Hematopoietic multipotent progenitor cell treated with erythropoietin and hydrocortisone succinate and interleukin-3 and kit ligand, for 4 days (in vitro differentiated cells): ENCODE results near the gene SMIM29.
"Not testable (repeated sequence)": the region's sequence is repeated elsewhere in the genome, so short reads cannot be mapped to it uniquely, and the experiment has no call there.

ENCODE experiments used
- DNase-seq: peaks from one replicate; pipeline ENCODE4 v3.0.0-alpha.2; 2015

SMIM29 gene

DNA sequence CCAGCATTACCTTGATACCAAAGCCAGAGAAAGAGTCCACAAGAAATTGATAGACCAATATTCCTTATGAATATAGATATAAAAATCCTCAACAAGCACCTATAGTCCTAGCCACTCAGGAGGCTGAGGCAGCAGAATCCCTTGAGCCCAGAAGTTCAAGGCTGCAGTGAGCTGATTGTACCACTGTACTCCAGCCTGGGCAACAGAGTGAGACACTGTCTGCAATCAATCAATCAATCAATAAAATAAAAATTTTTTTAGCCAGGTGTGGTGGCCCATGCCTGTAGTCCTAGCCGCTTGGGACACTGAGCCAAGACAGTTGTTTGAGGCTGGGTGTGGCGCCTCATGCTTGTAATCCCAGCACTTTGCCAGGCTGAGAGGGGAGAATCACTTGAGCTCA, 18.9 kb upstream of the SMIM29 start:
- no peak for DNase-seq

DNA sequence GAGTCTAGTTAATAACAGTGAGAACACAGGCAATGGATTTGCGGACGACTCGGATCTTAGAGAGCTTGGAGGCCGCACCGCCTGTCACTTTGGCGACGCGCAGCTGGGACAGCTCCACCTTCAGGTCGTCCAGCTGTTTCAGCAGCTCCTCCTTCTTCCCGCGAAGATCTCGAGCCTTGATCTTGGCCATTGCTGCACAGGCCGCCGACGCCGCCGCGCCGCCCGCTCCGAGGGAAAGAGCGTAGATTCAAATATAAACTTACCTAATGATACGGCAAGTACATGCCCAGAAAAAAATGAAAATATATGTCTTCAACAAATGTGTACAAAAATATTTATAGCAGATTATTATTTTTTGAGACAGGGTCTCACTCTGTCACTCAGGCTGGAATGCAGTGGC, 14.7 kb upstream of the SMIM29 start:
- not testable (repeated sequence) for DNase-seq

DNA sequence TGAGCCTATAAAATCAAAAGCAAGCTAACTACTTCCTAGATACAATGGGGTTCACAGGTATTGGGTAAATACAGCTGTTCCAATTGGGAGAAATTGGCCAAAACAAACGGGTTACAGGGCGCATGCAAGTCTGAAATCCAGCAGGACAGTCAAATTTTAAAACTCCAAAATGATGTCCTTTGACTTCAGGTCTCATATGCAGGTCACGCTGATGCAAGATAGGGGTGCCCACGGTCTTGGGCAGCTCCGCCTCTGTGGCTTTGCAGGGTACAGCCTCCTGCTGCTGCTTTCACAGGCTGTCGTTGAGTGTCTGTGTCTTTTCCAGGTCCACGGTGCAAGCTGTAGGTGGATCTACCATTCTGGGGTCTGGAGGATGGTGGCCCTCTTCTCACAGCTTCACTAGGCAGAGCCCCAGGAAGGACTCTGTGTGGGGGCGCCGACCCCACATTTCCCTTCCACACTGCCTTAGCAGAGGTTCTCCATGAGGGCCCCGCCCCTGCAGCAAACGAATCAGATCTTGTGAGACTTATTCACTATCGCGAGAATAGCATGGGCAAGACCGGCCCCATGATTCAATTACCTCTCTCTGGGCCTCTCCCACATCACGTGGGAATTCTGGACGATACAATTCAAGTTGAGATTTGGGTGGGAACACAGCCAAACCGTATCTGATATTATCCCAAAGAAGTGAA, 11.9 kb upstream of the SMIM29 start:
- no peak for DNase-seq

GRCh38 chr6:34259529-34260069, 10.8 kb upstream of the SMIM29 start:
- DNase-seq: no peak

DNA sequence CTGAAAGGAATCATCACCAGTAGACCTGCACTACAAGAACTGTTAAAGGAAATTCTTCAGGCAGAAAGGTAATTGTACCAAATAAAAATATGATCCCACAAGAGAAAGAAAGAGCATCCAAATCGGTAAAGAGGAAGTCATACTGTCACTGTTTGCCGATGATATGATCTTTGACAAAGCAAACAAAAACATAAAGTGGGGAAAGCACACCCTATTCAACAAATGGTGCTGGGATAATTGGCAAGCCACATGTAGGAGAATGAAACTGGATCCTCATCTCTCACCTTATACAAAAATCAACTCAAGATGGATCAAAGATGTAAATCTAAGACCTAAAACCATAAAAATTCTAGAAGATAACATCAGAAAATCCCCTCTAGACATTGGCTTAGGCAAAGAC, 3.6 kb upstream of the SMIM29 start:
- not testable (repeated sequence) for DNase-seq

- no peak for DNase-seq
Observed at GRCh38 chr6:34249469-34250261, 859 bp upstream of the SMIM29 start.

DNA sequence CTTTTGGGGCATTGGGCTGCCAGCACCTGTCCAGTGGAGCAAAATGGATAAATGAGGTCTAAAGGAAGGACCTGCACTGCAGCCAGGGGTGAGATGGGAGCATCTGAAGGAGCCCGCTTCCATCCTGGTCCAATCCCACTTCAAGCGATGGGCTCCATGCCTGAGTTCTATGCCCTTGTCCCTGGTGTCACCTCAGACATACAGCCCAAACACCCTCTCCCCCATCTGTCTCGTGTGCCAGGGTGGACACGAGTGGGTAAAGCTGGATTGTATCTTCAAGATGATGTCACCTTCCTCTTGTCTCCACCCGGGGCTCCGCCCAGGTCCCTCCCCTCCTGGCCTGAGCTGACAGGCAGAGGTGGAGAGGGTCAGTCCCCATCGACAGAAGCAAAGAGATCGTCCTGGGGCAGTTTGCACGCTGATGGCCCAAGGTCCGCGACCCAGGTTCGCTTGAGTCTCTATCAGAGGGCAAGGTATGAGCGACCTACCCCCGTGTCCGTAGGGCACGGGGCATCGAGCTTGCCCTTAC, 544 bp downstream of the SMIM29 start:
- peak; percentile 69 for DNase-seq

DNA sequence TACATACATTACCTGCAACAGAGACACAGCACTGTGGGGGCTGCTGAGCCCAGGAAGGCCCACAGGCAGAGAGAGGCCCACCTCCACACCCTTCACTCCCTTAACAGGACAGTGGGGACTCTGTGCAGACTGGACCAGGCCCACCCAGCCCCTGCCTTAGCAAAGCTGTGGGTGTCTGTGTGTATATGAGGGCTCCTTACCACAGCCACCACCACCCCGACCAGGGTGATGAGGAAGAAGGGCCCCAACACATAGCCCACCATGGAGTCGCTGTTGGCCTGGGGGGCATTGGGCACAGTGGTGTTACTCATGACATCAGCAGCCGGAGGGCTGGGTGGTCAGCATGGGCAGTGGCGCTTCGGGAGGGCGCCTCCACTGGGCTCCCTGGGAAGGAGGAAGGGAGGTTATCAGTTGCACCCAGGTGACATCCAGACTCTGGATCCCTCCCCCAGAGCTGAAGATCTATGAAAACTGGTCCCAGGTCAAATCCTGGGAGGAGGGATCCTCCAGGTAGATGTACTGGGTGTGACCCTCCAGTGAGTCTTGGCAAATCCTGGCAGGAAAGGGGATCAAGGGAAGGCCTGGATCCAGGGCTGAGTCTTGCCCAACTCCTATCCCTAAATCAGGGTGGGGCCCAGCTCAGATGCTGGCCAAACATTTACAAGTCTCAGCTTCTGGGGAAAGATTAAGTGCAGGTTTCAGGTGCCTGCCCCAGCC, 1.2 kb downstream of the SMIM29 start:
- DNase-seq: no peak

GRCh38 chr6:34246563-34247391, 2.0 kb downstream of the SMIM29 start:
- DNase-seq: peak; percentile 81

DNA sequence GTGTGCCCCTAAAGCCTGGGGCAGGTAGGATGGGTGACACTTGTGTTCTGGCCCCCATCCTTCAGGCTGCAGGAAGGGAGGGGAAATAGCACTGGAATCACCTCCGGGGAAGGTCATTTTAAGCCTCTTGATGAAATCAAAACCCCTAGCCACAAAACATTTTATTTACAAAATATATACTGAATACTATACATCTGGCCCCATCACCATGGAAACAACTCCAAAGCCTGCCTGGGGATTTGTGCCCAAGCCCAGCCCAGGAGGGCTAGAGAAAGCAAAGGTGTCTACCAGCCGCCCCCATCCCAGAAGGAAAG, 2.6 kb downstream of the SMIM29 start:
- no peak for DNase-seq

- not testable (repeated sequence) for DNase-seq
Observed at GRCh38 chr6:34245761-34246140, 3.1 kb downstream of the SMIM29 start.

GRCh38 chr6:34245032-34245760, 3.6 kb downstream of the SMIM29 start:
- not testable (repeated sequence) for DNase-seq

DNA sequence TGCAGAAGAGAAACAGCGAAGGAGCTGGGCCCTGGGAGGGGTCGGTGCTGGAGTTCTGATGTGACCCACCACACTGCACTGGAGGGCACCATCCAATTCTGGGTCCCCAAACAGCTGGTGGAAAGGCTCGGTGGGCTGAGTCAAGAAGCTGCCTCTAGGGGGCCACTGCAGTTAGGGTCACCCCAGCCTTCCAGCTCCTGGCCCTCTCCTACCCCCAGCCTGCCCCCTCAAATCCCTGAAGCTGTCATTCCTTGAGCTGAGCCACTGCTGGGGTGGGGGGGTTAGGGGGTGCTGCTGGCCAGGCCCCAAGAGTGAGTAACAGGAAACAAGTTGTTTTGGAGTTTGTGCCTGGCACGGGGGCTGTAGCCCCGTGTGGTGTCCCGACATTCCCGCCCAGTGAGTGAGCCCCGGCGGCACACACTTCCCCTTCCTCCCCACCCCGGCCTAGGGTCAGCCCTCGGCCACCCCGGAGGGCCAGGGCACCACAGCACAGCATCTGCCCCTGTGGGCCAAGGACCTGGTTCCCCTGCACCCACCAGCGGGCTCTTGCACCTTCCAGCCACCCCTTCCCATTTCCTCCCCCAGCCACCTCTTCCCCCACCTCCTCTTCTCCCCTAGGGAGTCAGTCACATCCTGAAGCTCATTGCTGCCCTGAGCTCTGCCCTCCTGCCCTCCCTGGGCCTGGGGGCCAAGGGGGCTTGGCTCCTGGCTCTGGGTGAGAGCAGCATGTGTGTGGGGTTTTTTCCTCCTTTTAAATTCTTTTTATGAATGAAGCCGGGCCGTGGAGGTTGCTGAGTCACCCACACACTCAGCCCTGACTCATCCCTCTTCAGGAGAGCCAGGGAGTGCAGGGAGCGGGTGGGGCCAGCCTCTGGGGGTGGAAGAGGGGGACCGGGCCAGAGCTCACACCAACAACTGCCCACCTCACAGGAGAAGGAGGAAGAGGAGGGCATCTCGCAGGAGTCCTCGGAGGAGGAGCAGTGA, 4.6 kb downstream of the SMIM29 start:
- DNase-seq: peak; percentile 91

DNA sequence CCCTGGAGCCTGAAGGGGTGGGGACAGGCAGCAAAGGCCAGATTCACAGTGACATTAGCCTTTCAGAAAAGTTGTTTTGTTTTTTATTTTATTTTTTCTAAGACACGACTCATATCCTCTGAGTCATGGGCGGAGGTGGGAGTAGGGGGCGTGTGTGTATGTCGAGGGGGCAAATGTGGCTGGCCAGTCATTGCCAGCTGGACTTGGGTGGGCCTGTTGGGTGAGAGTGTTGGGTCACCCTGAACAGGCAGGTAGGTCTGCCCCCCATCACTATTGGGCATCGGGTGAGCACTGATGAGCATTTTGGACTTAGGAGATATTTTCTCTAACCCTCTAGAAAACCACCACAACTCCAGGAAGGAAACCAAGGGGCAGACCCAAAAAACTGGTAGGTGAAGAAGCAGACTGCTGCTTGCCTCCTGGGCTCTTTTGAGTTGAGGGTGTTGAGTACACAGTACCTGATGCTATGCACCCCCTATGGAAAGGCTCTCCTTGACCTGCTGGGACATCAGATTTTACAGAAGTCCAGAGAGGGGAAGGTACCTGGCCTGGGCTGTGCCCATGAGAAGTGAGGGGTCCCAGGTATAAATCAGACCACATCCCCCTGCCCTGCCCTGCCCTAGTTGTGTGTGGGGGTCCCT, 5.6 kb downstream of the SMIM29 start:
- DNase-seq: no peak

GRCh38 chr6:34242252-34243130, 6.3 kb downstream of the SMIM29 start:
- DNase-seq: no peak

DNA sequence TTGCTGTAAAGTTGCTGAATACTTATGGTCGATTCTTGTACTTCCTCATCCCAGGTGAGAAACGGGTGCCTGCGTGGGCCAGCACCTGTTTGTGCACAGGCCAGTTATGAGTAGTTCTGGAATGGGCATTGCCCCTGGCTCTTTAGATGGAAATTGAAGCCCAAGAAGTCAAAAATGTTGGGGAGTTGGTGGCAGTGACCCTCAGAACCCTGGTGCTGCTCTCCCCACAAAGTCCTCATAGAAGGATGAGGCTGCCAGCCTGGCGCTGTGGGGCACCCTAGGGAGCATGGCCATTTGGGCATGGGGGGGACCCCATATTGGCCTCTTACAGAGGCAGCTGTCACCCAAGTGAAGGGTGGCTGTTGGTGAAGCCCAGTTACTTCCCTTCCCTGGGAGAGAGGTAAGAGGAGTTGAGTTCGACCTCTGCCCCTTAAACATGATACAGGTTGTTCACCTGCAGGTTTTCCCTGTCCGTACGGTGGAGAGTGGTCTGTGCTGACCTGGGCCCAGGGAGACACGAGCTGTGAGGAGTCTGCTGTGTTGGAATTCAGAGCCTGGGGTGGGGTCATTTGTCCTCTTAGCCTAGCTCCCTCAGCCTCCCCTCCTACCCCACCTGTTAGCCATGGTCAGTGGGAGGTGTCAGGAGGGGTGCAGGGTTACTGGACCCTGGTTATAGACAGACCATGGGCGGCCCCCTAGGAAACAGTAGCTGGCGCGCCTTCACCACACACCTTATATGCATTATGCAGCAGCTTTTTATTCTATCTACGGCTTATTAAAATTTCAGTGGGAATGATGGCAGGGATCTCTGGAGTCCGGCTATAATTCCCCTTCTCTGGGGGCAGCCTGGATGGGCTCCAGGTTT, 7.2 kb downstream of the SMIM29 start:
- DNase-seq: no peak

DNA sequence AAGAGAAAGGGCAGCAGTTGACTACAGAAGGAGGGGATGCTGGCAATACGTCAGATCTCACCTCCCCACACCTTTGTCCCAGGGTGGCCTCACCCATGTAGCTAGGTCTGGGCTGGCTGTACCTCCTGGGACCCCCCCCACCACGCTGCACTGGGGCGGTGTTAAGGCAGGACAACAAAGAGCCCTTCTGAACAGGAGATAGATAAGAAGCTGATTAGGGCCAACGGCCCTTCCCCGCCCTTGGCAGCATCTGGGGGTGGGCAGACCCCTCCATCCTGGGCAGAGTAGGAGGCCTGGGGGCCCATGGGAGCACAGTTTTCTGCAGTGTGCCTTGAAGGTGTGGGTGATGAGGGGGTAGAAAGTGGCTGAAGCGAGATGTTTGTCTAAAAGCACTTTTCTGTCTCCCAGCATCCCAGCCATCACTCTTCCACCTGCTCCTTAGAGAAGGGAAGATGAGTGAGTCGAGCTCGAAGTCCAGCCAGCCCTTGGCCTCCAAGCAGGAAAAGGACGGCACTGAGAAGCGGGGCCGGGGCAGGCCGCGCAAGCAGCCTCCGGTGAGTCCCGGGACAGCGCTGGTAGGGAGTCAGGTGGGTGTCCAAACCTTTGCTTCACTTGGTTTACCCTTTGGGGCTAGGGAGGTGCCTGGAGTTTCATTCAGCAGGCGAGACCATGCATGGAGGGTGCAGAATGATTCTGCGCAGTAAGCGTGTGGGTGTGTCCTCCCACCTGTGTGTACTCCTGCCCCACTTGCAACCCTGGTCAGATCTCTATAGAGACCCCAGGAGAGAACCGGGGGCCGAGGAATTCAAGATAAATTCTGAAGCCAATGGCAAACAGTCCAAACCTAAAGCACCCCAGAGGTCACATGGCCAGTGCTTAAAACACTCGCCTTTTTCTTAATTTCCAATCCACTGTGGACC, 8.2 kb downstream of the SMIM29 start:
- no peak for DNase-seq
